ENCODE measurements around the gene NHERF1.

- TF ChIP-seq CTCF (IDR thresholded peaks at IDR 0.05; ENCODE audit: low read depth, low read length) (no peak), EZH2phosphoT487 (IDR thresholded peaks at IDR 0.05; ENCODE audit: low read depth) (no peak)
These were observed 4.0 kb downstream of the NHERF1 start for GRCh38 chr17:74752415-74752814.
